GM19467 (cell line): ENCODE measurements around the gene PAGE5.

Source experiments
- ATAC-seq: cut with Tn5 transposase; IDR thresholded peaks from one replicate; pipeline ENCODE4 v1.9.1; 2021; ENCODE audit warnings: mild to moderate bottlenecking, moderate library complexity; ENCODE audit not compliant: unreplicated experiment

The PAGE5 gene

GRCh38 chrX:55220119-55220794 is at the start of gene PAGE5:
PAGE5 (plus strand) TSS chrX:55220346; CDS start chrX:55221383, 1,037 bp downstream.
- no peak for ATAC-seq

- no peak for ATAC-seq
Observed at GRCh38 chrX:55187281-55187680, 32.9 kb upstream of the PAGE5 start.

GRCh38 chrX:55196688-55197087 is 23.5 kb upstream of the PAGE5 start:
- no peak for ATAC-seq

- ATAC-seq = no peak
Observed at GRCh38 chrX:55201930-55202579, 18.1 kb upstream of the PAGE5 start.

GRCh38 chrX:55206162-55206941 is 13.8 kb upstream of the PAGE5 start:
- no peak for ATAC-seq

- no peak for ATAC-seq
Observed at GRCh38 chrX:55210931-55211677, 9.0 kb upstream of the PAGE5 start.

GRCh38 chrX:55213381-55213780 is 6.8 kb upstream of the PAGE5 start:
- no peak for ATAC-seq

GRCh38 chrX:55240788-55241340 is 20.7 kb downstream of the PAGE5 start:
- no peak for ATAC-seq

- no peak for ATAC-seq
Observed at GRCh38 chrX:55253528-55253927, 33.4 kb downstream of the PAGE5 start.

GRCh38 chrX:55260806-55261205 is 40.7 kb downstream of the PAGE5 start:
- no peak for ATAC-seq

GRCh38 chrX:55264816-55265215 is 44.7 kb downstream of the PAGE5 start, which contains the start of gene PAGE3:
PAGE3 (minus strand) TSS chrX:55264916; CDS start chrX:55263903, 1,013 bp downstream.
- ATAC-seq = no peak
